Activated CD4-positive, alpha-beta T cell treated with anti-CD3 and anti-CD28 coated beads for 36 hours (primary cell): ENCODE measurements around the gene MRTFA. TPM values are rescaled to one million over a fixed set of nuclear protein-coding genes. Genes with fewer than 3 reads are reported as not detected.
A peak's percentile ranks its signal among the peaks of the same experiment; 100 is the strongest.
"Not testable (repeated sequence)": the region's sequence is repeated elsewhere in the genome, so short reads cannot be mapped to it uniquely, and the experiment has no call there.

Experiments used
- ATAC-seq: fragments of 200-7000 bp; cut with Tn5 transposase; one replicate; pipeline ENCODE4 v1.10.0; 2021; ENCODE audit warnings: mild to moderate bottlenecking, moderate library complexity
- CTCF ChIA-PET: fragments of 350-600 bp; sonication (Branson Sonifier 250); formaldehyde crosslinking; loops from one replicate; lab custom pipeline; 2021; ENCODE audit warnings: antibody characterized with exemption; lab: Charles Lee
- POLR2A ChIA-PET: fragments of 350-600 bp; sonication (Branson Sonifier 250); formaldehyde crosslinking; loops from one replicate; lab custom pipeline; 2021; ENCODE audit warnings: antibody characterized with exemption, inconsistent platforms; lab: Charles Lee
- DNase-seq: peaks from one replicate; pipeline ENCODE4 v3.0.0-alpha.2; 2020
- H3K27ac Mint-ChIP-seq: one replicate; pipeline ENCODE4 v1.8.0; 2021; ENCODE audit warnings: mixed read lengths
- H3K27me3 Mint-ChIP-seq: one replicate; pipeline ENCODE4 v1.8.0; 2021; ENCODE audit warnings: mixed read lengths
- H3K36me3 Mint-ChIP-seq: one replicate; pipeline ENCODE4 v1.8.0; 2021; ENCODE audit warnings: low read depth, mixed read lengths
- H3K4me1 Mint-ChIP-seq: one replicate; pipeline ENCODE4 v1.8.0; 2021; ENCODE audit warnings: mixed read lengths
- H3K4me3 Mint-ChIP-seq: one replicate; pipeline ENCODE4 v1.8.0; 2021; ENCODE audit warnings: mild to moderate bottlenecking, moderate library complexity, mixed read lengths
- H3K9me3 Mint-ChIP-seq: one replicate; pipeline ENCODE4 v1.8.0; 2021; ENCODE audit warnings: low read depth, mixed read lengths
- intact Hi-C, 2 experiments: fragments of 100-400 bp; cut with DNase I in 1 of 2; cut with micrococcal nuclease in 1 of 2; formaldehyde crosslinking; loops; one replicate each; pipeline versions ENCODE4 v1.14.2 to v1.15.1; 2022 to 2024; cut with DNase I, micrococcal nuclease
- total RNA-seq, 2 experiments: library from RNA; stranded (reverse); gene quantifications; one replicate each; pipeline ENCODE4 v1.2.3, GENCODE V29; 2021

The MRTFA gene
- total RNA-seq, 2 experiments from 2014 or later, result 41.0 to 43.2 TPM

- H3K4me1 Mint-ChIP-seq, result peaks cover 53% of the 10 kb centered on the region
- ChIA-PET POLR2A (interaction anchor here (0.6 kb wide), 1 partner anchor 181 kb away, joined by 3 read pairs; no protein-coding TSS in a partner anchor), CTCF (interaction anchor here (0.6 to 1.9 kb wide), 7 partner anchors 16 to 193 kb away, joined by 3 to 5 read pairs (median 3); no protein-coding TSS in a partner anchor)
- H3K36me3 Mint-ChIP-seq, result peaks cover 5% of the 10 kb centered on the region
- no peak overlapping the region for H3K4me3 Mint-ChIP-seq
- DNase-seq, result no peak
- peaks cover 2% of the 10 kb centered on the region for H3K9me3 Mint-ChIP-seq
- H3K27me3 Mint-ChIP-seq, result no peaks in the 10 kb centered on the region
- H3K27ac Mint-ChIP-seq, result no peak overlapping the region
- no peak for ATAC-seq
- intact Hi-C loops, result no loop called here
These were observed 8.9 kb downstream of the MRTFA start for GRCh38 chr22:40627612-40628011.

GRCh38 chr22:40626851-40627250, 9.7 kb downstream of the MRTFA start:
- DNase-seq (no peak), ATAC-seq (no peak)
- H3K27me3 Mint-ChIP-seq, result no peaks in the 10 kb centered on the region
- H3K9me3 Mint-ChIP-seq, result peaks cover 6% of the 10 kb centered on the region
- ChIA-PET CTCF (interaction anchor here (0.7 to 1.9 kb wide), 5 partner anchors 20 to 111 kb away, joined by 3 to 5 read pairs (median 3); no protein-coding TSS in a partner anchor), POLR2A (interaction anchor here (1.1 kb wide), 1 partner anchor 7 kb away, joined by 3 read pairs; no protein-coding TSS in a partner anchor)
- no peak overlapping the region for H3K4me3 Mint-ChIP-seq
- peaks cover 48% of the 10 kb centered on the region for H3K4me1 Mint-ChIP-seq
- no peak overlapping the region for H3K27ac Mint-ChIP-seq
- intact Hi-C loops, result no loop called here
- peaks cover 7% of the 10 kb centered on the region for H3K36me3 Mint-ChIP-seq

- peaks cover 10% of the 10 kb centered on the region for H3K9me3 Mint-ChIP-seq
- DNase-seq, H3K27me3 Mint-ChIP-seq, H3K4me3 Mint-ChIP-seq, intact Hi-C loops, H3K36me3 Mint-ChIP-seq, H3K27ac Mint-ChIP-seq, ATAC-seq: not testable (repeated sequence)
- POLR2A ChIA-PET, result interaction anchor here (0.6 to 1.1 kb wide), 2 partner anchors 8 to 1154 kb away, joined by 3 to 4 read pairs; no protein-coding TSS in a partner anchor
- CTCF ChIA-PET, result interaction anchor here (0.7 to 1.9 kb wide), 4 partner anchors 8 to 152 kb away, joined by 3 to 5 read pairs (median 4); no protein-coding TSS in a partner anchor
- H3K4me1 Mint-ChIP-seq, result peaks cover 41% of the 10 kb centered on the region
These were observed 10.7 kb downstream of the MRTFA start for GRCh38 chr22:40625794-40626193.

GRCh38 chr22:40625281-40625680, 11.2 kb downstream of the MRTFA start:
- H3K27ac Mint-ChIP-seq, DNase-seq, CTCF ChIA-PET, H3K27me3 Mint-ChIP-seq, ATAC-seq, intact Hi-C loops, H3K4me3 Mint-ChIP-seq: not testable (repeated sequence)
- POLR2A ChIA-PET, result interaction anchor here (0.6 kb wide), 1 partner anchor 1154 kb away, joined by 4 read pairs; no protein-coding TSS in a partner anchor
- H3K4me1 Mint-ChIP-seq, result peaks cover 40% of the 10 kb centered on the region
- H3K9me3 Mint-ChIP-seq, result peaks cover 14% of the 10 kb centered on the region
- peaks cover 13% of the 10 kb centered on the region for H3K36me3 Mint-ChIP-seq

- Mint-ChIP-seq H3K4me3 (no peak overlapping the region), H3K9me3 (peaks cover 14% of the 10 kb centered on the region), H3K4me1 (peaks cover 38% of the 10 kb centered on the region), H3K27ac (no peak overlapping the region), H3K27me3 (no peaks in the 10 kb centered on the region), H3K36me3 (peaks cover 13% of the 10 kb centered on the region)
- no peak for DNase-seq
- POLR2A ChIA-PET, result interaction anchor here (0.6 kb wide), 1 partner anchor 103 kb away, joined by 3 read pairs; no protein-coding TSS in a partner anchor
- peak; percentile 54 for ATAC-seq
- intact Hi-C loops, result loop anchor here in 1 of 2 experiments (5.0 kb wide), 1 partner anchor 42 kb away; no protein-coding TSS in a partner anchor
- CTCF ChIA-PET, result interaction anchor here (1.0 kb wide), 1 partner anchor 28 kb away, joined by 3 read pairs; no protein-coding TSS in a partner anchor
These were observed 11.7 kb downstream of the MRTFA start for GRCh38 chr22:40624770-40625169.

- ATAC-seq (no peak), DNase-seq (no peak)
- Mint-ChIP-seq H3K36me3 (peaks cover 19% of the 10 kb centered on the region), H3K27ac (no peak overlapping the region), H3K4me3 (no peak overlapping the region), H3K4me1 (peaks cover 16% of the 10 kb centered on the region), H3K27me3 (no peaks in the 10 kb centered on the region), H3K9me3 (peaks cover 14% of the 10 kb centered on the region)
- CTCF ChIA-PET, result no interaction called here
- POLR2A ChIA-PET, result no interaction called here
- intact Hi-C loops, result loop anchor here in 1 of 2 experiments (5.0 kb wide), 1 partner anchor 39 kb away; no protein-coding TSS in a partner anchor
These were observed 15.0 kb downstream of the MRTFA start for GRCh38 chr22:40621309-40622151.

GRCh38 chr22:40620464-40621046, 16.0 kb downstream of the MRTFA start:
- H3K27ac Mint-ChIP-seq, result no peak overlapping the region
- H3K9me3 Mint-ChIP-seq, result peaks cover 14% of the 10 kb centered on the region
- H3K4me1 Mint-ChIP-seq, result peaks cover 21% of the 10 kb centered on the region
- ChIA-PET POLR2A (no interaction called here), CTCF (no interaction called here)
- no peaks in the 10 kb centered on the region for H3K27me3 Mint-ChIP-seq
- no peak for DNase-seq
- no peak overlapping the region for H3K4me3 Mint-ChIP-seq
- peaks cover 19% of the 10 kb centered on the region for H3K36me3 Mint-ChIP-seq
- intact Hi-C loops, result loop anchor here in 1 of 2 experiments (5.0 kb wide), 1 partner anchor 38 kb away; no protein-coding TSS in a partner anchor
- no peak for ATAC-seq

- intact Hi-C loops, result no loop called here
- H3K9me3 Mint-ChIP-seq, result peaks cover 14% of the 10 kb centered on the region
- peaks cover 15% of the 10 kb centered on the region for H3K4me1 Mint-ChIP-seq
- H3K27me3 Mint-ChIP-seq, result no peaks in the 10 kb centered on the region
- H3K36me3 Mint-ChIP-seq, result peaks cover 19% of the 10 kb centered on the region
- H3K4me3 Mint-ChIP-seq, result no peak overlapping the region
- ATAC-seq (no peak), DNase-seq (no peak)
- POLR2A ChIA-PET, result no interaction called here
- no peak overlapping the region for H3K27ac Mint-ChIP-seq
- CTCF ChIA-PET, result interaction anchor here (0.6 to 1.4 kb wide), 4 partner anchors 8 to 104 kb away, joined by 3 to 4 read pairs (median 3); no protein-coding TSS in a partner anchor
These were observed 18.1 kb downstream of the MRTFA start for GRCh38 chr22:40618400-40618799.

- peaks cover 27% of the 10 kb centered on the region for H3K4me1 Mint-ChIP-seq
- peaks cover 6% of the 10 kb centered on the region for H3K9me3 Mint-ChIP-seq
- ATAC-seq, result no peak
- peaks cover 12% of the 10 kb centered on the region for H3K36me3 Mint-ChIP-seq
- no peak overlapping the region for H3K27ac Mint-ChIP-seq
- ChIA-PET POLR2A (no interaction called here), CTCF (interaction anchor here (1.4 kb wide), 1 partner anchor 23 kb away, joined by 3 read pairs; no protein-coding TSS in a partner anchor)
- no peak for DNase-seq
- H3K27me3 Mint-ChIP-seq, result no peaks in the 10 kb centered on the region
- no peak overlapping the region for H3K4me3 Mint-ChIP-seq
- intact Hi-C loops, result no loop called here
These were observed 19.9 kb downstream of the MRTFA start for GRCh38 chr22:40616578-40616977.

- H3K36me3 Mint-ChIP-seq, result peaks cover 2% of the 10 kb centered on the region
- POLR2A ChIA-PET, result interaction anchor here (0.7 kb wide), 1 partner anchor 24 kb away, joined by 3 read pairs; the partner anchor contains the start of gene MRTFA
- H3K27me3 Mint-ChIP-seq, result no peaks in the 10 kb centered on the region
- no peak overlapping the region for H3K4me3 Mint-ChIP-seq
- DNase-seq (no peak), ATAC-seq (no peak)
- intact Hi-C loops, result no loop called here
- CTCF ChIA-PET, result interaction anchor here (0.7 kb wide), 1 partner anchor 176 kb away, joined by 3 read pairs; no protein-coding TSS in a partner anchor
- peaks cover 31% of the 10 kb centered on the region for H3K4me1 Mint-ChIP-seq
- no peaks in the 10 kb centered on the region for H3K9me3 Mint-ChIP-seq
- H3K27ac Mint-ChIP-seq, result no peak overlapping the region
These were observed 23.5 kb downstream of the MRTFA start for GRCh38 chr22:40613067-40613466.
